ENCODE results near the gene VPS29.
A peak's percentile ranks its signal among the peaks of the same experiment; 100 is the strongest.
"Not testable (repeated sequence)": the region's sequence is repeated elsewhere in the genome, so short reads cannot be mapped to it uniquely, and the experiment has no call there.

The VPS29 gene

DNA sequence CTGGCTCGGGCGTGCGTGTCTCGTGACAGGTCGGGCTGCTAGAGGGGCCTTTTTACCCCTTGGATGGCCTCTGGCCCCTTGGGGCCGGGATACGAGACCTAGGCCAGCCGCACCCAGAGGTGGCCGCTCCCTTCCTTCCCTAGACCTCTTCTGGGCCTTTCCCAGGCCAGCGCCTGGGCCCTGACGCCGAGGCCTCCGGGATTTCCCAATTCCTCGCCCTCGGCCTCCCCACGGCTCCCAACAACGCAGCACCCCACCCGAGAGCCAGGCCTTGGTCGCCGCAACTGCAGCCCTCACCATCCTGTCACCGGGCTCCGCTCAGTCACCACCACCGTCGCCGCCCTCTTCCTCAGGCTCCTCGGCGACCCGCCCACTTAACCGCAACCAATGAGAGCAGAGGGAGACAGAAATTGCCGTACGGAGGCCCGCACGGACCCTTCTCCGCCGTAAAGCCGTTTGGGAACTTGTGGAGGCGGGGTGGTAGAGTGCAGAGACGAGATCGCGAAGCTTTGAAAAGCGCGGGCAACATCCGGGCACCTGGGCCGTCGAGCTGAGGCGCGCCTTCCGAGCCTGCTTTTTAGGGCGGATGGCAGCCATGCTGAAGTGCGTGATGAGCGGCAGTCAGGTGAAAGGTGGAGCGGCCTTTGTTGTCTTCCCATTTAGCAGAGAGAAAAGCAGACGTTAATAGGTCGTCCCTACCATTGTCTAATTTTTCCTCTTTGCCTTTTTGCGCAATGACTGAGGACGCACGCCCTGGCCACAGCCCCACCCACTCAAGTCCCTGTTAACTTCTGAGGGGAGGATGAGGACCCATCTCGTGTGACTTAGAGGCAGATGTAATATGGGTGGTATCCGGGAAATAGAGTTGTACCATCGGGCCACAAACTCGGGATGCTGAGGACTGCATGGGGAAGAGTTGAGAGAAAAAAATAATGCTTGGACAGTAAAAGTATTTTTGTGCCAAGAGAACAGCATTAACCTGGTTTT is at the start of gene VPS29, which contains the start of gene RAD9B:
Gene VPS29, minus strand, starts transcription at position 360 of the 987 bp plus-strand sequence. Its CDS starts 60 bp downstream, at position 300.
Gene RAD9B, plus strand, starts transcription at position 580 of the 987 bp plus-strand sequence. Its CDS starts 7 bp downstream, at position 587.
- peak within 1 kb of the TSS; percentile 94 for H3K4me3 ChIP-seq (ENCODE audit: low read depth, low read length)

DNA sequence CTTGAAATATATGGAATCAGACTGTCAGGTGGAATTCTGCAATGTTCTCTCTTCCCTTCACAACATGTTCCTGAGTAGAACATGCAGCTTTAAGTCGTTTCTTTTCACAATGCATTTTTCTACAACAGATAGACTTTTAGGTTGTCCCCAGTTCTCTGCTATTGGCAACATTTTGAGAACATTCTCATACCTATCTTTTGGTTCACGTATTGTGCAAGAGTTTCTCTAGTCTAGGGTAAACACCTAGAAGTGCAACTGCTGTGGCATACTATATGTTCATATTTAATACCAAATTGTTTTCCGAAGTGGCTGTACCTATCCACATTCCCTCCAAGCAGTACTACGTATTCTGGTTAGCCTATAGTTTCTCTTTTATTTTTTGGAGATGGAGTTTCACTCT is 49.1 kb upstream of the VPS29 start:
- H3K4me3 ChIP-seq (ENCODE audit: low read depth, low read length) = no peak overlapping the region

DNA sequence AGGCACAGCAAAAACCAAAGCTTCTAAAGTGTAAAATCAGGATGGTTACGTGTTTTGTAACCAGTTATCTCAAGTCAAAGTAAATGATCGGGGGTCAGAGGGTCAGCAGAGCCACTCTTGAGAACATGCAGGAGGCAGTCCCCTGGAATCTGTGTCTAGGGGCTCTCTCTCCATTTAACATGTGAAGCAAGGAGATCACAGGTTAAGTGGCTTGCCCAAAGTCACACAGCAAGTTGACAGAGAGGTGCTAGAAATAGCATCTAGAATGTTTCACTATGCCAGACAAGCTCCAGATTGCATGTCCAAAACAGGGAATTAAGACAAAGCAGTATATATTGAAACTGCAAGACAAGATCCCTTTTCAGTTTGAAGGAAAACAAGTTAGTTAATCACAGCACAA is 47.8 kb upstream of the VPS29 start:
- no peak overlapping the region for H3K4me3 ChIP-seq (ENCODE audit: low read depth, low read length)

DNA sequence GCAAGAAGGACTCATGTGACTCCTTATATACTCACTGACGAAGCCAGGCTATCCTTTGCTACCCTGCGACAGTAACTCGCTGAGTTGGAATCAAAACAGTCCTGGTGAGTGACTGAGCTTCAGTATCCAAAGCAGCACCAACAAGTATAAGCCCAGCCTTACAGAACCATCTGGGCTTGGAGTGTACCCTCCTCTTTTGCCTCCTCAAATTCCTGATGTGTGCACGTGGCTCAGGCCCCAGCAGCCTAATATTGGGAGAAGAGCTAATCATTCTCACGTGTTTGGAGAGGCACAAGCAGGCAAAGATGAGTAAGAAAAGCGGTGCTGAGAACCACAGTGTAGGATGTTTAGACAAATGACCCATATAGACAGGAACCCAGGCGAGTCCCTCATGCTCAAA is 46.8 kb upstream of the VPS29 start:
- no peak overlapping the region for H3K4me3 ChIP-seq (ENCODE audit: low read depth, low read length)

DNA sequence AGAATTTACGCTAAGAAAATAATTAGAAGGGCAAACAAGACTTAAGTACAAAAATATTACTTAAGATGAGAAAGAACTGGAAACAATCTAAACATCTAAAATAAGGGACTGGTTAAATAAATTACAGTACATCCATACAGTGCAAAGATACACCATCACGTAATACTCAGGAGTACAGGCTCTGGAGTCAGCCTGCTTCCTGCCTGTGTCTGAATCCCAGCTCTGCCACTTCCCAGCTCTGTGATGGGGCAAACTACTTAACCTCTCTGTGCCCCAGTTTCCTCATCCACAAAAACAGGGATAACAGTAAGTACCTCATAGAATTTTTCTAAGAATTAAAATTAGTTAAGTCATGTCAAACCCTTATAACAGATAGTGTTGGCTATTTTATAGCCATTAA is 45.2 kb upstream of the VPS29 start:
- no peak overlapping the region for H3K4me3 ChIP-seq (ENCODE audit: low read depth, low read length)

DNA sequence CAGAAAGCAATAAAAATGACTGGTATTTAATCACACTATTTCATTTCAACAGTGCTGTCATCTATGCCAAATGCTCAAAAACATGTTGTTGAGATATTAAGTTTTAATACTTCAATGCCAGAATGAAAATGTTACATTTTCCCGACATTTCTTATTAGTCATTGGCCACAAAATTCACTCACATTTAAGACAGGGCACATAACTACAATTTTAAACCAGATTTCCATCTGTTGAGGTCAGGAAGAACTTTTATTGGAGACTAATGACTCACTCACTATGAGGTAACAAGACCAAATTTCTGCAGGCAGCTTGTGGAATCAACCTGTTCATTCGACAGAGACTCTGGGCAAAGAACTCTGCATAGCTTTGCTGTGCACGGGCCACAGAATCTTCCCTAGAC is 44.4 kb upstream of the VPS29 start:
- no peak overlapping the region for H3K4me3 ChIP-seq (ENCODE audit: low read depth, low read length)

DNA sequence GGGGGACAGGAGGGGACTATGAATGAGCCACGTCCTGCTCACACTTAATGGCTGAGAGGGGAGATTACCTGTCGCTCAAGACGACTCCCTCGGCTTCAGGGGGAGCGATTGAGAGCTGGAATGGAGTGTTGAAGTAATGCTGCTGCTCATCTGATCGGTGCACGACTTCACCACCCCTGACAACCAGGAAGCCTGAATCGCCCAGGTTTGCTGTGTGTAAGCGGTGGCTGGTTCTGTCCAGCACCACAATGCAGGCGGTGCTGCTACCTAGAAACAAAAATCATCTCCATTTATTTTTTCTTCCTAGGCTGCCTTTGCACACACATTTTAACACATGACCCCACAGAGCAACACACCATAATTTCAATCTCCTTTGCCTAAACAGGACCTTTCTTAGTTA is 43.9 kb upstream of the VPS29 start:
- H3K4me3 ChIP-seq (ENCODE audit: low read depth, low read length) = no peak overlapping the region

DNA sequence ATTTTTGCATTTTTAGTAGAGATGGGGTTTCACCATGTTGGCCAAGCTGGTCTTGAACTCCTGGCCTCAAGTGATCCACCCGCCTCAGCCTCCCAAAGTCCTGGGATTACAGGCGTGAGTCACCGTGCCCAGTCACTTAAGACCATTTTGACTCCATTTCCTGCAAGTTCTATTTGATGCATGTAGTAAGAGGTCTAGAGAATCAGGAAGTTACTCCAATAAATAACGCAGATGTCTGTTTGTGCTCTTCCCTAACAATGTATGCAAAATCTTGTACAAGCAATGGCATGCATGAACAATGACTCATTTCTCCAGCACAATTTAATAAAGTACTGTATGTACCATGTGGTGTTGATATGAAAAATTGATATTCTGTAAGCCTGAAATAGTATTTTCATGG is 43.3 kb upstream of the VPS29 start:
- H3K4me3 ChIP-seq (ENCODE audit: low read depth, low read length) = not testable (repeated sequence)

DNA sequence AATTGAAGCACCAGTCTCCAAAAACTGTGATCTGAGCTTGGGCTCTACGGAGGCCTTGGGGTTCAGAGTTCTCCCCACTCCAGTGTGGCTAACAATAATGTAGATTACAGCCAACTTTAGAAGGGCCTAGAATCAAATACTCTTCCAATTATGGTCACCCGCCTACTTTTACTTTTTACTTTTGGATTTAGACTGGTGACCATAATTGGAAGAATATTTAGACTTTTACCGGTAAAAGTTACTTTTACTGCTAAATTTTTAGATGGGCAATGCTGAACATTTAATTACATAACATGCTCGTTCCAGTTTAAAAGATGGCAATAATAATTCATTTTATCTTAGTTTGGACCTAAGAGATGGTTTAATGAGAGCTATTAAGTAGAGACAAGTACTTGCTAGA is 42.1 kb upstream of the VPS29 start:
- no peak overlapping the region for H3K4me3 ChIP-seq (ENCODE audit: low read depth, low read length)

DNA sequence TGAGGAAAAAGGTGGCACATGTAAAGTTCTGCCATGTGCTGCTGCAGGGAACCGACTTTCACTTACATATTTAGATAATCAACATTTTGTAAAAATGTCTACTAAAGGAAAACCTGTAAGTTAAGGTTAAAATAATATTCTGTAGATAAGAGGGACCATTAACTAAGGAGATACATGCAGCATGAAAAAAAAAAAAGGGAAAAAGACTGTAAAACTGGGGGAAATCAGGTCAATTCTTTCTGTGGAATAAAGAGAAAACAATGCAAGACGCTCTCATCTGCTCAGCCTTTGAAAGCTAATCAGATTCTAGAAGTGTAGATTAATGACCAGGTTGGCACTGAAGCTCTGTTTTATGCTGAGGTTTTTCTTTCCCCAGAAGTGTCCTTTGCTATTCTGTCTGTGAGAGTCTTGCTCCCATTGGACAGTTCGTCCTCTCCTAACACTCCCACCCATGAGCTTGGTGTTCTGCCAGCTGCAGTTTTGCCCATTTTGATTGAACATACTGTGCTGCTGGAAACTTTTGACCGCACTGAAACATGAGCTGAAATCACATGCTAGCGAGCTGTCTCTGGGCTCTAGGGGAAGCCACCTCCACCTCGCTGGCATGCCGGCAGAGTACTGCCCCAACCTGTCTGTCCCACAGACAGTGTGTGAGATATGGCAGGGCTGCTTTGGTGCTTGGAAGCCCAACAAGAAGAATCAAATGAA is 41.5 kb upstream of the VPS29 start:
- no peak overlapping the region for H3K4me3 ChIP-seq (ENCODE audit: low read depth, low read length)

DNA sequence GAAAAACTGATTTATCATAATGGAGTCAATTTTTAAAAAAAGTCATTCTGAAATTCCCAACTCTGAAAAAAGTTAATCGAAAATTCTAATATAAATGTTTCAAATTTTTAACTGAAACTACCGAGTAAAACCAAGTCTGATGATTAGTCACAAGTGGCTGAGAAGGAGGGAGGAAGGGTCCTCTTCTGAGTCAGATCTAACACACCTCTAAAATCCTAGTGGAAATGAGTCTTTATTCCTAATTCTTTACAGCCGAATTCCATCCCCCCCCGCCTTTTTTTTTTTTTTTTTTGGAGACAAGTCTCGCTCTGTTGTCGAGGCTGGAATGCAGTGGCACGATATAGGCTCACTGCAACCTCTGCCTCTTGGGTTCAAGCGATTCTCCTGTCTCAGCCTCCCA is 38.1 kb upstream of the VPS29 start:
- H3K4me3 ChIP-seq (ENCODE audit: low read depth, low read length) = no peak overlapping the region

DNA sequence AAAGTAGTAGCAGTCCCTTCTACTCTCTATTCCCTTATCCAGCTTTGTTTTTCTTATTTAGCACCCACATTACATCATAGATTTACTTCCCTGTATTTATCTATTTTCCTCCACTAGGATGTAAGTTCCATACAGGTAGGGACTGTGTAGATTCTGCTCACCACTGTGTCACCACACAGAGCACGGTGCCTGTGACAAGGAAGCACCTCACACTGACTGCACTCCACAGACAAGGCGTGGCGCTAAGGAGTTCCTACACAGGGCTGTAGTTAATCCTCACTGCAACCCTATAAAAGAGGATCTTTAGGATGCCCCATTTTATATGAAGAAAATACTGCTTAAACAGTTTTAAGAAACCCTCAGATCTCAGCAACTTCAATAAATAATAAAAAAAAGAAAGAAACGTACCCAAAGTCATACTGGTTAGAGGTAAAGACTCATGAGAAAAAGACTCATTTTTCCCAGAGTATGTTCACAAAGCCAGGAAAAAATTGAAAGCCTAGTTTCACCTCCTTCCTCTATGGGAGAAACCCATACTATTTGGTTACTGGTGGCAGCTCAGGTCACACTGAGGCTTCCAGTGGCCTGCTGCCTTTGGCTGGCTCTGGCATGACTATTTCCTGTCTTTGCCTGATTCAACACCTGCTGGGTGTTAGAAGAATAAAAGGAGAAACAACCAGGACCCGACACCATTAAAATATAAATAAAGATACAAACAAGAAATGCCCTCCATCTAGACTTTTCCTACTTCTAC is 37.1 kb upstream of the VPS29 start:
- H3K4me3 ChIP-seq (ENCODE audit: low read depth, low read length) = no peak overlapping the region

DNA sequence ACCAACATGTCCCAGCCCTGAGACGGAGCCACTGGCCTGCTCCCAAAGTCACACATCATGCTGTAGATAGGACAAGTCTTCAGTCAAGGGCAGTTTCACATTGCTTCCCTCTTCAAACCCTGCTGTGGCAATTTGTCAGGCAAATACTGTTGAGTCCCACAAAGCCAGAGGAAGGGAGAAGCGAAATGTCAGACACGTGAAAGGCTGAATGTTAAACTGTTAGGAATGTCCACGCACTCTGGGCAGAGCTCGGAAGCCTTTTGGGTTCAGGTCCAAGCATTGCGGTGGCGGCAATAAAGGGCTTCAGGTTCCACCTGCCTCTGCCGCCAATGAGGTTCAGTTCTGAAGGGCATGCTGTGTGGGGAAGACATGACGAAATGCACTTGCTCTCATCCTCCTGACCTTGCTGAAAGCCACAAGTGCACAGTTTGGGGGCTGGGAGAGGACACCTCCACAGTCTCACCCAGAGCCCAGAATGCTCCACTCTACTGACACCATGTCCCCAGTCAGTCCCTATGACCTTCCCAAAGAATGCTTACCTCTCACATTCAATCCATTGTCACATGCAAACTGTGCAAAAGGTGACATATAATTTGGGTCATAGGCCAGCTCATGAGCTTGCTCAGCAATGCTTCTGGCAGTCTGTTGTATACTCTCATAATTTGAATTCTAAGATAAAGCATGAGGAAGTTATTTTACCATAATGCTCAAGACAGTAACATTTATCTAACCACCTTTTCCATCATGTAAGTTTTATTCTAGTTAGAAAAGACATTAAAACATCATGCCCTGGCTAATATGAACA is 35.9 kb upstream of the VPS29 start:
- no peak overlapping the region for H3K4me3 ChIP-seq (ENCODE audit: low read depth, low read length)

DNA sequence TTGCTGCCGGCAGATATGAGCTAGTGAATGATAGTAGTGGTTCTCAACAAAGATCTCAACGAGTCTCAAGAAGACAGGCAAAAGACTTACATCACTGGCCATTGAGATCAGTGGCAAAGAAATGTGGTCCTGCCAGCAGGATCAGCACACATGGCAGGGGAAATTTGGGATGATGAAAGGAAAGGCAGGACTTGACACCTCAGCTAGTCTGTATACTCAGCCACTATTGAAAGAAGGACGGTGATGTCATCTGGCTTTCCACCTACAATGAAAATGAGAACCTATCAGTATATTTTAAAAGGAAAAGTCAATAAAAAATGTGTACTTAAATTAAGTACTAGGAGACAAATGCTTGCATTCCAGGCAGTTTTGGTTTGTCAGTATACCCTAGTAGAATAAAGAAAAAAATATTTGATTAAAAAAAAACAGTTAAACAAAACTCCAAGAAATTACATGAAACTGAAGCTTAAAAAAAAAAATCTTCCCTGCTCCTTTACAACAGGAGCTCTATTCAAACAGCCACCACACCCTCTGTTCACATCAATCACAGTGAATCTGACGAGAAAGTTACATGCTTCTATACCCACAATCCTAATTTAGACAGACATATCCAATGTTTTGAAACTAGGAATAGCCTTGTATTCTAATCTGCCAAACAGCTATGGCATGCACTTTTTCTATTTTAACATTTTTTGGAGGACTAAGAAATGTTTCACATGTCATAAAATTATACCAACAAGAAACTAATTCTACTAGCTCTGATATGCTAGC is 35.1 kb upstream of the VPS29 start:
- H3K4me3 ChIP-seq (ENCODE audit: low read depth, low read length) = no peak overlapping the region

DNA sequence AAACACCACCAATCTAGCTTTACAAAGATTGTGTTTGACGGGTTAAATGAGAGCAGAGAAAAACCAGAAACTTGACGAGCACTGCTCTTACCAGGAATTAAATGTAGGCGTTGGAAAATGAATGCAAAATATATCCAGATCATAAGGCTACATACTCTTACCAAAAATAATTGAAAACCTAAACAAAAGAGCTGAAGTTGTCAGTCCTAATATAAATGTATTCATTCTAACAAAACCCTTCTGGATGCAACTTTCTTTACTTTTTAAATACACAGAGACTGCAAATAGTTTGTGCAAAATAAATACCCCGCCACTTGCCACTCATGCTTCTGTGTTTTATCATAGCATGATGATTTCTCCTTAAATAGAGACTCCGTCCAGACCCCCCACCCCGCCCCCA is 32.9 kb upstream of the VPS29 start:
- no peak overlapping the region for H3K4me3 ChIP-seq (ENCODE audit: low read depth, low read length)

DNA sequence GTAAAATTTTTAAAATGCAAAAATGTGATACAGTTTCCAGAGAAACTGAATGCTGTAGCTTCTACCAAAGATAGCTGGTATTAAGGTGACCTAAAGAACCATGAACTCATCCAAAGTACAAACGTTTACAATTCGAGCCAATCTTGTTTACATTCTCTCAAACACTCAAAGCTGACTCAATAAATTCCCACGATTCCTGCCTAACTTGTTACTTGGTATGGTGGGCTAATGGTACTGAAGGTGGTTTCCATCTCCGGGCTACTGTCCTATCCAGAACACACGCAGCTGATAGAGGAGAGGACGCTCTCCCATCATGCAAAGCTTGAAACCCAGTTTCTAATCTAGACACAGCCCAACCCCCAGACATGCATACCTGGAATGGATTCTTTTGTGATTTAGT is 31.7 kb upstream of the VPS29 start:
- no peak overlapping the region for H3K4me3 ChIP-seq (ENCODE audit: low read depth, low read length)

DNA sequence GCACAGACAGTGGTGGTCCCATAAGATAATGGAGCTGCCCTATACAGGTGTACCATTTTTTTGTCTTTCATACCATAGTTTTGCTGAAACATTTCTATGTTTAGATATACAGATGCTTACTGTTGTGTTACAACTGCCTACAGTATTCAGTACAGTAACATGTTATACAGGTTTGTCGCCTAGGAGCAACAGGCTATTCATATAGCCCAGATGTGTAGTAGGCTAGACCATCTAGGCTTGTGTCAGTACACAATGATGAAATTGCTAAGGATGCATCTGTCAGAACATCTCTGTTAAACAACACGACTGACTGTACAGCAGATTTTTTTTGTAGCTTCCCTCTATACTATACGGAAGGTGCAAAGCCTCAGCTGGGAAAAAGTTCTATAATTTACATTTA is 30.7 kb upstream of the VPS29 start:
- no peak overlapping the region for H3K4me3 ChIP-seq (ENCODE audit: low read depth, low read length)

DNA sequence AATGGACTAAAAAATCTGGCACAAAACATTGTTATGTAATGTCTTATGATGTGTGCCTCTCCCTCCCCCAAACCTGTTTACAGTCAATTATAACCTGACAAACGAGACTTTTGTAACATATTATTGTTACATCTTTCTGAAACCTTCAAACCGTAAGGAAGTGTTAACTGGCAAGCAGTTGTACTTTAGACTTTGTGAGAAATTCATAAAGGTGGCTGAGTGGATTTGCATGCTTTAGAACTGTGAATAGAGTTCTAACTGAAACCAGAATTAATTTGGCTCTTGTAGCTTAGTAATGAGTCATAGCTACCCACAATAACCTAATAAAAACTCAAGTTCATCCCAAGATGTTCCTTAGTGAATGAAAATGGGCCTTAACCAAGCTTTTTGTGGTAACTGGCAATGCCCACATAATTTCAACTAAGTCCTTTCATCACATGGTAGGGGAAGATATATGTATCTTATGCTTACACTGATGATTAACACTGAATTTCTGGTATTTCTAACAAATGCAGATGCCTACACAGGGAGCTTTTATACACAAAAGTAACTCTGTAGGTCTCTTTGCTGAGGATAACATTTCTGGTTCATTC is 29.9 kb upstream of the VPS29 start:
- H3K4me3 ChIP-seq (ENCODE audit: low read depth, low read length) = no peak overlapping the region

DNA sequence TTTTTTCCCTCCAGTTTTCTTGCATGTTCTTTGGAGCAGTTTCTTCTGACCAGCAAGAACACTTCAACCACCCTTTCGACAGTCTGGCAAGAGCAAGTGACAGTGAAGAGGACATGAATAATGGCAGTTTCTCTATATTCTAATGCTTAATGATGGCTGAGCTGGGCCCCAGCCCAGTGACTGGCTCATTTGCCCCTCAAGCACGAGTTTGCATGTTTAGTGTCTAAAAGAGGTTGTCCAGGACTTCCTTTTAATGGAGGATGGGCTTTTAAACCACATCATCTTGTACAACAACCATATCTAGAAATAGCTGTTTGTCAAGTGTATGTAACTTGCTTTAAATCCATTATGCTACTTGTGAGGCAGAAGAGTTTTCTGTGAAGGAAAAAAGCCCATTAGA is 28.6 kb upstream of the VPS29 start:
- no peak overlapping the region for H3K4me3 ChIP-seq (ENCODE audit: low read depth, low read length)
